Measurements from ENCODE around the gene FGFRL1.

The FGFRL1 gene

GRCh38 chr4:1055721-1056590, 44.5 kb downstream of the FGFRL1 start:
- DNase-seq: peak; percentile 73 to 76

GRCh38 chr4:1056671-1057402, 45.4 kb downstream of the FGFRL1 start:
- no peak for DNase-seq

GRCh38 chr4:1057403-1057745, 45.9 kb downstream of the FGFRL1 start:
- no peak for DNase-seq

DNA sequence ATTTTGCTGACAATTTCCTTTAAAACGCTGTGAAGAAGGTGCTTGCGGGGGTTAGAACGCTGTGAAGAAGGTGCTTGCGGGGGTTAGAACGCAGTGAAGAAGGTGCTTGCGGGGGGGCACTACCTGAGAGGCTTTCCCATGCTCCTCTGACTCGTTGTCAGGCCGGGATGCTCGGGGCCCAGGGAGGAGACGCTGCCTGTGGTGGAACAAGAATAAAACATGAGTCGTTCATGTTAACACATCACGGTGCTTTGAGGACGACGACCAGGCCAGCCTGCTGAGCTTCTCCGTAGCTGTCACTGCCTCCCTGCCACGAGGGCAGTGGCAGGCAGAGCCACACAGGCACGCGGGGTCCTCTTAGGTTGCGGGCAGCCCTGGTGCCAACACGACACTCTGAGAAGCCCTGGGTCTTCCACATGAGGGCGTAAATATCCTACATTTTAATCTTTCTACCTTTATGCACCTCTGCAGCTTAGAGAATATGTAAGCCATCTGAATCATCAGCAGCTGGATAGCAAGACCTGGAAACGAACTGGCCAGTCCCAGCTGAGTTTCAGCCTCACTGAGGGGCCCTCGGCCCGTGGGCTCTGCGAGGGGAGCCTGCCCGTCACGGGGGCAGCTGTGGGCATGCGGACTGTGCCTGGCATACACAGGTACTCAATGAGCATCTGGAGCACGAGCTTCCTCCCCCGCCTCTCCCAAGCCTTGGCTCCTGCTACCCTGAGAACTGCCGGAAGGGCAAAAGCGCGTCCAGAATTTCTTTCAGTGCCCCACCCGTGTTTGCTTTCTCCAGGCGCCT, 47.0 kb downstream of the FGFRL1 start:
- no peak for DNase-seq

DNA sequence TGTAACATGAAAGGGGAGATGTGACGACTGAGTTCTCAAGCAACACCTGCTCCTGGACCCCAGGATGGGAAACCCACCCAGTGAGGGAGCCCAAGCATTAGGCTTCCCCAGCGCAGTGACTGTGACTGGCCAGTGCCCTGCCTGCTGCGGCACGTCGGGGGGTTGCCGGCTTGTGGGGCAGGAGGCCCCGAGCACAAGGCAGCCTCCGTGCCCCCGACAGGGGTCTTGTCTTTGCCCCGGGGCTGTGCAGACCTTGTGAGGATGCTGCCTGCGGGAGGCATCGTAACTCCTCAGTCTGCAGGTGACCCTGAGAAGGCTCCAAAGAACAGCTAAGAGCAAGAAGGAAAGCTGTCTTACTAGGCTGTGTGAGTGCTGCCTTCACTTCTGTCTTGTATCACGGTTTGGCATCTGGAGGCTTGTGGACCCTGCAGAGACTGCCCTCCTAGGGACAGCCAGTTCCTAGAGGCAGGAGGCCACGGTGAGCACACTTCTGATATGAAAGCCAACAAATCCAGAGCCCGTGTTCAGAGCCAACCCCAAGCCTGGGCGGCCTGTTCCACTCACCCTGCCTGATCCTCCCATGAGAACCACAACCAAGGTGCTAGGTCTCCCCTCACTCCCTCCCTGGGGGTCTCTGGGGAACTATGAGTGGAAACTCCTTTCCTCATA, 47.7 kb downstream of the FGFRL1 start:
- no peak for DNase-seq

GRCh38 chr4:1060121-1060520, 48.7 kb downstream of the FGFRL1 start:
- no peak for DNase-seq

- DNase-seq: no peak
Measured at GRCh38 chr4:1060621-1061020, 49.2 kb downstream of the FGFRL1 start.

GRCh38 chr4:1061056-1061700, 49.8 kb downstream of the FGFRL1 start:
- DNase-seq: no peak

DNA sequence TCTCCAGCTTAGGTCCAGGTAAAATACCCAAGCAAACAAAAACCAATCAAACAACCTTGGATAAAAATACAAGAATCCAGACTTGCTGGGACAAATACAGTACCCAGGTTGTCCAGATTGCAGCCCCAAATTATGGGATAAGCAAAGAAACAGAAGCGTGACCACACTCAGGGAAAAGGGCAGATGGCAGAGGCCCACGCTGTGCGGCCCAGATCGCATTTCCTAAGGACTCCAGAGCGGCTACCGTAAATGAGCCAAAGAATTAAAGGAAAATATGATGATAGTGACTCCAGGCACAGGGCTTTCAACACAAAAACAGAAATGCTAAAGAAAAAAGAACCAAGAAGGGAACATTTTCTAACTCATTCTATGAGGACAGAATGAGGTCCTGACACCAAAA, 50.3 kb downstream of the FGFRL1 start:
- DNase-seq: no peak

DNA sequence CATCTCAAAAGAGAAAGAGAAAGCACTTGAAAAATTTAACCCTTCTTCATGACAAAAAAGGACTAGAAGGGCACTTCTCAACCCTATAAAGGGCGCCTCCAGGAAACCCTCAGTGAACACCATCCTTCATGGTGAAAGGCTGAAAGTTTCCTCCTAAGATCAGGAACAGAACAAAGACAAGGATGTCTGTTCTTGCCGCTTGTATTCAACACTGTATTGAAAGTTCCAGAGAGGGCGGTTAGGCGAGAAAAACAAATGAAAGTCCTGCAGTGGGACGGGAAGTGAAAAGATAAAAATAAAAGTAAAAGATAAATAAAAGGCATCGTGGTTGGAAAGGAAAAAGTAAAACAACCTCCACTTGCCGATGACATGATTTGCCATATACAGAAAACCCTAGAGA, 51.0 kb downstream of the FGFRL1 start:
- DNase-seq: no peak

DNA sequence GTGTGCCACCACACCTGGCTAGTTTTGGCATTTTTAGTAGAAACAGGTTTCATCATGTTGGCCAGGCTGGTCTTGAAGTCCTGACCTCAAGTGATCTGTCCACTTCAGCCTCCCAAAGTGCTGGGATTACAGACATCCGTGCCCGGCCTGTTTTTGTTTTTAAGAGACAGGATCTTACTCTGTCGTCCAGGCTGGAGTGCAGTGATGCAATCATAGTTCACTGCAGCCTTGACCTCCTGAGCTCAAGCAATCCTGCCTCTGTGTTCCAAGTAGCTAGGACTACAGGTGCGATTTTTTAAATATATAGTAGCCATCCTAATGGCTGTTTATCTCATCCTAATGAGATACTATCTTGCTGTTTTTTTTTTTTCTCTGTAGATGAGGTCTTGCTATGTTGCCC, 54.3 kb downstream of the FGFRL1 start:
- no peak for DNase-seq

DNA sequence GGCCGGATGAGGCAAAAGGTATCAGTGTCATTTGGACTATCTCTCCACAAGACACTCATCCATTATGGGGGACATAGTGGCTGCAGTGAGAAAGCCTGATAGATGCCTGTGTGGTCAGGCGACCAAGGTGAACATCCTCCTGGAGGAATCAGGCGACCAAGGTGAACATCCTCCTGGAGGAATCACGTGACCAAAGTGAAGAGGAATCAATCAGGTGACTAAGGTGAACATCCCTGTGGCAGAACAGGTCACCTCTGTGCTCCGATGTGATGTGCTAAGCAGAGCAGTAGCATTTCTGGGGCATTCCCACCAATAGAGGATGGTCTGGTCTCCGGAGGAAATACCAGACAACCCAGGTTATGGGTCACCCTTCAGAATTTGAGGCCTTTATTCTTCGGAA, 58.0 kb downstream of the FGFRL1 start:
- no peak for DNase-seq

GRCh38 chr4:1072830-1073446, 61.5 kb downstream of the FGFRL1 start:
- DNase-seq: peak; percentile 31 to 47

GRCh38 chr4:1074077-1074476, 62.7 kb downstream of the FGFRL1 start:
- no peak for DNase-seq

- no peak for DNase-seq
Measured at GRCh38 chr4:1075225-1075624, 63.8 kb downstream of the FGFRL1 start.

- no peak for DNase-seq
Measured at GRCh38 chr4:1075809-1076699, 64.6 kb downstream of the FGFRL1 start.
